Epithelial cell of proximal tubule (primary cell): ENCODE data around the gene RPS18. TPM values are rescaled to one million over a fixed set of nuclear protein-coding genes. Genes with fewer than 3 reads are reported as not detected.

ENCODE experiments used
- DNase-seq: peaks from one replicate; pipeline ENCODE4 v3.0.0-alpha.2; 2011; ENCODE audit warnings: low read depth
- H3K4me3 ChIP-seq: 2 replicates; pipeline ENCODE4 v1.5.1; 2011; ENCODE audit warnings: low read depth, mild to moderate bottlenecking, low read length
- total RNA-seq: library from RNA; depleted of rRNA; stranded (reverse); fragments of >200 nt; gene quantifications from 2 replicates; pipeline ENCODE4 v1.2.3, GENCODE V29; 2015
- TF ChIP-seq, protein P1 (sequence below): conservative IDR thresholded peaks from 2 replicates; pipeline ENCODE4 v1.5.1; 2012; ENCODE audit warnings: low read depth, mild to moderate bottlenecking, low read length

RPS18 gene
- total RNA-seq, 1 donor from 2014 or later: 2,737 TPM

DNA sequence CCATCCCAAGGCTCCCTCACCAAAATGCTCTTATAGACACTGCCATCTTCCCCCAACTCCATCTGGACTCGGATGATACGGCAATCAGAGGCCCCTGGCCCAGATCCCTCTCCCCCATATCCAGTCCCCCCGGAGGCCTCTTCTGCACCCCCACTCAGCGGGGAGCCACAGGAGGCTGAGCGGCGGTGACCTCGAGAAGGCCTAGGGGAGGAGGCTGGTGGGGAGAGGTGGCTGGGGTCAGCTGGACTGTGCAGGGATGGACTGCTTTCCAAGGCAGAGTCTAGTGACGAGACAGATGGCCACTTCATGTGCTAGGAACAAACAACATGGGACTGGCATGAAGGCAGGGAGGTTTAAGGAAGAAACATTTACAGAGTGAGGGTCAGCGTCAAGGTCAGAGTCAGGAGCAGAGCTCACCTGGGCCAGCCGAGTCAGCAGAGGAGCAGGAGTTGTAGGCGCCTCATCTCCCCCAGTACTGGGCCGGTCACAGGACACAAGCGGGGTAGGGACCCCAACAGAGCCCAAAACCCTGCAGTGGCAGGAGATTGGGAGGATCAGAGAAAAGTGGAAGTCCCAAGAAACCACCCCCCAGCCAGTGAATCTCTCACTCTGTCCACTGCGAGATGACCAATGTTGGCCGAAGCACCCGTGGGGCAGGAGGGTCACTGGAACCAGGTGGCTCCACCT, 21.3 kb downstream of the RPS18 start:
- no peak for DNase-seq
- H3K4me3 ChIP-seq: no peak overlapping the region
- TF ChIP-seq, protein P1, sequence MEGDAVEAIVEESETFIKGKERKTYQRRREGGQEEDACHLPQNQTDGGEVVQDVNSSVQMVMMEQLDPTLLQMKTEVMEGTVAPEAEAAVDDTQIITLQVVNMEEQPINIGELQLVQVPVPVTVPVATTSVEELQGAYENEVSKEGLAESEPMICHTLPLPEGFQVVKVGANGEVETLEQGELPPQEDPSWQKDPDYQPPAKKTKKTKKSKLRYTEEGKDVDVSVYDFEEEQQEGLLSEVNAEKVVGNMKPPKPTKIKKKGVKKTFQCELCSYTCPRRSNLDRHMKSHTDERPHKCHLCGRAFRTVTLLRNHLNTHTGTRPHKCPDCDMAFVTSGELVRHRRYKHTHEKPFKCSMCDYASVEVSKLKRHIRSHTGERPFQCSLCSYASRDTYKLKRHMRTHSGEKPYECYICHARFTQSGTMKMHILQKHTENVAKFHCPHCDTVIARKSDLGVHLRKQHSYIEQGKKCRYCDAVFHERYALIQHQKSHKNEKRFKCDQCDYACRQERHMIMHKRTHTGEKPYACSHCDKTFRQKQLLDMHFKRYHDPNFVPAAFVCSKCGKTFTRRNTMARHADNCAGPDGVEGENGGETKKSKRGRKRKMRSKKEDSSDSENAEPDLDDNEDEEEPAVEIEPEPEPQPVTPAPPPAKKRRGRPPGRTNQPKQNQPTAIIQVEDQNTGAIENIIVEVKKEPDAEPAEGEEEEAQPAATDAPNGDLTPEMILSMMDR: no peak

DNA sequence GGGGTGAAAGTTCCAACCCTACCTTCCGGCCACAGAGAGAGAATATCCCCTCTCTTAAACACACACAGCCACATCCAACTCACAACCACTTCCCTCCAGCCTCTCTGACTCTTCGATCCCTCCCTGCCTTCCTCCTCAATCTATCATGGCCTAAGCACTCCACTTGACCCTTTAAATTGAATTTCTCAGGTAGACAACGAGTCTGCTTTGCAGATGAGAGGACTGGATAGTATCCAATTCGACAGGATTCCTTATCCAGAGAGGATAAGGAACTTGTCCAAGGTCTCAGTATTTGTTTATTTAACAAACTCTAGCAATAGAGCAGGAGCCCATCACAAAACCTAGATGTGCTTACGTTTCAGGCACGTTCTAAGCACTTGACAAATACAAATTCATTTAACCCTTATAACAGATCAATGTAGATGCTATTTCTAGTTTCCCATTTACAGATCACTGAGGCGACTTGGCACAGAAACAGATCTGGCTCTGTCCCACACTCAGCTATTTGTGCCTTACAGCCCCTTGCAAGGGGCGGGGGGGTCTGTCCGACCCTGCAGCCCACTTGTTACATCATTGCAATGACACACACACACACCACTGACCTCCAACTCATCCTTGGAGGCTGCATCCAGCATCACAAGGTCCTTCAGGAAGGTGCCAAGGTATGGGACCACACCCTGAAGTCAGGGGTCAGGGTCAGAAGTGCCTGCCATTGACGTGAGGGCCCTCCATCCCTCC, 22.4 kb downstream of the RPS18 start:
- H3K4me3 ChIP-seq: no peak overlapping the region
- DNase-seq: no peak
- TF ChIP-seq, protein P1: no peak

DNA sequence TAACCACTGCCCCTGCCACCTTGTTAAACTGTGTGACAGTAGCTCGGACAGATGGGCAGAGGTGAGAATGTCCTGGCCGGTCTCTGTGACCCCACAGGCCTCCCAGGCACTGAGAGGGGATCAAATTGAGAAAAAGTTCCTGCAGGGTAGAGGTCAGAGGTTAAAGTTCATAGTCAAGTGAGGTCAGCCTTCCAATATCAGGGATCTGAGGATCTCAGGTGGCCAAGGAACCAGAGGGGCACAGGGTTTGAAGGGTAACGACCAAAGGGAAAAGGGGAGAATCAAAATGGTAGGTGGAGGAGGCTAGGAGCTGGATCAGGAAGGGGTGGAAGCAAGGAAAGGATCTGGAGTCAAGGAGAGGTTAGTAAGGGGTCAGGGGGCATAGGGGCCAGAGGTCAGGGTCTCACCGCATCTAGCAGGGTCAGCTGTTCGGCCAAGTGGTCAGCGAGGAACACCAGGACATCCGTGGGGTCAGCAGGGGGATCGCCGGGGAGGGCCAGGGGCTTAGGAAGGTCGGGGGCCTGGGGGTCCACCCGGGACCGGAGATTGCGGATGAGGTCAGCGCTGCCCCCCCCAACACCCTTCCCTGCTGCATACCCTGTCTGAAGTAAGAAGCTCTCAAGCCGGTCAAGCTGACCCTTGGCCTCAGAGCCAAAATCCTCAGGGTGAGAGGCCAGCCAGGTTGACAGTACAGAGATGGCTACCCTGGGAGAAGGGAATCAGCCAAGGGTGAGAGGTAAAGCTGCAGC, 23.9 kb downstream of the RPS18 start:
- H3K4me3 ChIP-seq: no peak overlapping the region
- TF ChIP-seq, protein P1: no peak
- DNase-seq: no peak

DNA sequence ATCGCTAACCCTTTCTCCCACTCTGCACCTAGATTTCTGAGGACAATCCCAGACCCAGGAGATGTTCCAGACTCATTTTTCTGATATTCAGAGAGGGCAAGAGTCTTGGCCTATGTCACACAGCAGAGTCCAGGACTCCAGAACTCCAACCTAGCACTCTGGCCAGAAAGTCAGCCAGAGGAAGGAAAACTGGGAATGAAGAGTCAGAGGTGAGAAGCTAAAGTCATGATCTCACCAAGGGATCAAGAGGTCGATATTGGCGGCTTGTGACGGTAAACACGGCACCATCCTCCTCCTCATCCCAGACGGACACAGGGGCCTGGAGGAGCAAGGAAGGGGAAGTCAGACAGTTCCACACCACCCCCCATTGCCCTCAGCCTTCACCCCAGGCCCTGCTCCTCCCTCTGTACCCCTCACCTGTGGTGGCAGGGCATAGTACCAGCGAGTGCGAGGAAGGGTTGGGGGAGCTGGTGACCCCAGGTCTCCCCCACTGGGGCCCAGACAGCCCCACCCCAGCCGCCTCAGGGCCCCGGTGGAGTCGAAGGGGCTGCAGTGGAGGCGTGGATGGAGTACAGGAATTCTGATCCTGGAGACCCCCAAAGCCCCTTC, 25.0 kb downstream of the RPS18 start:
- no peak for DNase-seq
- peak overlapping the region; percentile 78 for H3K4me3 ChIP-seq
- TF ChIP-seq, protein P1: no peak

DNA sequence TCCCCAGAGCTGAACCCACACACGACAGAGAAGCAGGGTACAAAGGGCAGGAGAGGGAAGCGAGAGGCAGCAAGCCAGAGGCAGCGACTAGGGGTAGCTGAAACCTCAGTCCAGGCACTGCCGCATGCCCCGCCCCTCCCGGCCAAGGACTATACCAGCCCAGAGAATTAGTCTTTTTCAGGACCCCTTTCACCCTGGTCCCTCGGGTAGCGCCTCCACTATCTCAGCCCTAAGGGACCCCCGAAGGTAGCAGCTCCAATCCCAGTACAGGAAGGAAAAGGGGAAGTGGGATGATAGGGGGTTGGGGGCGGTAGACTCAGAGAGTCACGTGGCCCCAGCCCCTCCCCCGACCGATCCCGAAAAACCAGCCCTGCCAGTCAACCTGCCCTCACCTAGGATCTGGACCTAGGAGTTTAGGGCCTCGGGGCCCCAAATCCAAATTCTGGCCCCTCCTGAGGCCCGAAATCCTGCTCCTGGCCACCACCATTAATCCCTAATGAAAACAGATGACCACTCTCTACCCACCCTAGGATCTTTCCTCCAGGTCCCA, 25.6 kb downstream of the RPS18 start:
- no peak for DNase-seq
- TF ChIP-seq, protein P1: no peak
- H3K4me3 ChIP-seq: peak overlapping the region; percentile 78

DNA sequence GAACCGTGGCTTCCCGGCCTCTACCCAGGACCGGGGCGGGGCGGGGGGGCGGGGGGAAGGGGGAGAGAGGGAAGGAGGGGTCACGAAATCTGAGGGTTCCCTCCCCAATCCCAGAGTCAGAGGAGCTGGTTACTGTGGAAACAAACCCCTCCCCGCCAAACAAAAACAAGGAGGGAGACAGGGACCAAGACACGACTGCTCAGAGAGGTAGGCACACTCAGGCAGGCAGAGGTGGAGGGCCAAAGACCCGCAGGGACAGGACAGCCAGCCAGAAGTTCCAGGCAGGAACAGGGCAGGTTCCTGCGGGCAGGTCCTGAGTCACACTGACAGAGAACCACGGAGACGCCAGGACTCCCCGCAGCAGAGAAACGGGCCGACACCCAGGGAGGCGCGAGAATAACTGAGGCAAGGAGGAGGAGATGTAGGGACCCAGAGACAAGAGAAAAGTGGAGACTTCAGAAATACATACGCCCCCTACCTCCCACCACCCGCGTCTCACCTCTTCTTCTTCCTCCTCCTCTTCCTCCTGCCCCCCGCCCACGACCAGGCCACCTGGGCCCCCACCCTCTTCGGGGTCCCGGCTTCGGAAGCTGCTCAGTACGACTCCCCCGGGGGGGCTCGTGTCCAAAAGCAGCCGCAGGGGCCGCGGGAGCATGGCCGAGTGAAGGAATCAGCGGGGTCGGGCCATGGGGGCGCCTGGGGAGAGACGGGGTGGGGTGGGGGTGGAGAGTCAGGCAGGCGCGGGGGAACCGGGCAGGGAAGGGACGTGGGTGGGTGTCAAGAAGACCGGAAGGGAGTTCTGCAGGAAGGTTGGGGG, 26.3 kb downstream of the RPS18 start:
- DNase-seq: no peak
- H3K4me3 ChIP-seq: peak overlapping the region; percentile 78
- TF ChIP-seq, protein P1: peak; percentile 14
